GM18519 (cell line): Measurements from ENCODE around the gene SMG1.
A peak's percentile ranks its signal among the peaks of the same experiment; 100 is the strongest.
"Not testable (repeated sequence)": the region's sequence is repeated elsewhere in the genome, so short reads cannot be mapped to it uniquely, and the experiment has no call there.

ENCODE experiments used
- ATAC-seq: cut with Tn5 transposase; IDR thresholded peaks from one replicate; pipeline ENCODE4 v1.9.1; 2021; ENCODE audit warnings: mild to moderate bottlenecking, moderate library complexity; ENCODE audit not compliant: unreplicated experiment, low FRiP score

Gene SMG1

DNA sequence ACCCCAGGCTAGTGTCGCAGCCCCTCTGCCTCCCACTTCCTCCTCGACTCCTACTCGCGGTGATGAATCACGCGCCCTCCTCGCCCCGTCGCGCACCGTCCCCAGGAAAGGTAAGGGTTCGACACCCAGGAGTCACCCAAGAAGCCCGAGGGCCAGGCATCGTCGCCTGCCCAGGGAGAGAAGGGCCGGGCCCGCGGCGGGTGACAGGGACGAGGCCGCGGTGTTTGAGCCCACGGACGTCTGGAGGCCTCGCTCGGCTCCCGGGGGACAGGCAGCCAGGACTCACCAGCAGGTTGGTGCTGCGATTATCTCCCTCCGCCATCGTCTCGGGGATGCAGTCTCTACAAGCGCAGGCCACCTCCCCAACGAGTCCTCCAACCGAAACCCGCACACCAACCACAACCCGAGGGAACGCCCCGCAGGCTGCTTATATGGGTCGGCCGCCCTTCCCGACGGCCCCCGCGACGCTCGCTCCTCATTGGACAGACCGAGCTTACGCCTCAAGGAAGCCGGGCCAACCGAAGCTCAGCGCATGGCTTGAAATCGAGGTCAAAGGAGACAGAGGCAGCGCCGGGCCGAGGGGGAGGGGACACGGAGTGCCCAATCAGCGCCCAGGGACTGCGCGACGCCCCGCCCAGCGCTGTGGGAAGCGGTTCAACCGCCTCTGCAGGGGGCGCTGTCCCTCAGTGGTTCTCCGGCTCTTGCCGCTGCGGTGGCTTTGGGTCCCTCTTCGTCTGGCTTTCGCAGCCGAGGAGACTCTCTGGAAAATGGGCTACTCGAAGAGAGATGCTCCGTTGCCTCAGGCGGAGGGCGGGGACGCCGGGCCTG lies 124.8 kb downstream of the SMG1 start, which contains the start of gene ARL6IP1:
Gene ARL6IP1, minus strand, starts transcription at position 405 of the 828 bp plus-strand sequence. Its CDS starts 83 bp downstream, at position 322.
- peak; percentile 90 for ATAC-seq

DNA sequence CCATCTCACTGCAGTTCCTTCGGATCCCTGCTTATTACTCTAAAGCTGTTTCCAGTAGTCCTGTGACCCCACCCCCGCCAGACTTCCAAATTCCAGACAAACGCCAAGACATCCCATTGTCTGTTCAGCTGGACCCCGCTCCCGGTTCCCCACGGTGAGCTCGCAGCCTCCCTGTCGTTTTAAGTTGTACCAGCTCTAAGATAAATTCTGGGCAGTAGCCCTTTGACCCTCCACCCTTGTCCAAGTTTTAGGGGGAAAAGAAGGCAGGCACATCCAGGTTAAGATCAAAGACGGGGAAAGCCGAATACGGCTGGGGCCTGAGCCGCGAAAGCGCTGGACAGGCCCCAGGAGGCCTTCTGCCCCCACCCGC lies 125.4 kb downstream of the SMG1 start:
- ATAC-seq, result no peak

DNA sequence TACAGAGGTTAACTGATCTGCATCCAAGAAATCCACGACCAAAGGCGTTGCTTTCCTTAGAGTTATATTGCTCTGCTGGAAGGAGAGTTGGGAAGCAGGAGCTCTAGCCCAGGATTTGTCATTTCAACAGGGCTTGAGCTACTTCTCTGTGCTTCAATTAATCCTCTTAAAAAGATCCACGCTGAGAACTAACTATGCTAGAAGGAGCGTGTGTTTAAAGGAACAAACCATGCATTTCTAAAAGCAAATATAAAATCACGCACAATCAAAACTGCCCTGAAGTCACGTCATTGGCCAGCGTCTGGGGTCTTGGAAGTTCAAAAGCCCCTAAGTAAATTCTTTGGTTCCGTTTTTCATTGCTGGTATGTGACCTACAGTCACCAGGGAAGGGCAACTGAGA lies 125.9 kb downstream of the SMG1 start:
- no peak for ATAC-seq

GRCh38 chr16:18799500-18799899 lies 126.7 kb downstream of the SMG1 start:
- ATAC-seq, result no peak

- no peak for ATAC-seq
Measured at GRCh38 chr16:18797746-18798145, 128.5 kb downstream of the SMG1 start.

GRCh38 chr16:18796377-18796776 lies 129.8 kb downstream of the SMG1 start:
- no peak for ATAC-seq

GRCh38 chr16:18792836-18793433 lies 133.3 kb downstream of the SMG1 start:
- no peak for ATAC-seq

DNA sequence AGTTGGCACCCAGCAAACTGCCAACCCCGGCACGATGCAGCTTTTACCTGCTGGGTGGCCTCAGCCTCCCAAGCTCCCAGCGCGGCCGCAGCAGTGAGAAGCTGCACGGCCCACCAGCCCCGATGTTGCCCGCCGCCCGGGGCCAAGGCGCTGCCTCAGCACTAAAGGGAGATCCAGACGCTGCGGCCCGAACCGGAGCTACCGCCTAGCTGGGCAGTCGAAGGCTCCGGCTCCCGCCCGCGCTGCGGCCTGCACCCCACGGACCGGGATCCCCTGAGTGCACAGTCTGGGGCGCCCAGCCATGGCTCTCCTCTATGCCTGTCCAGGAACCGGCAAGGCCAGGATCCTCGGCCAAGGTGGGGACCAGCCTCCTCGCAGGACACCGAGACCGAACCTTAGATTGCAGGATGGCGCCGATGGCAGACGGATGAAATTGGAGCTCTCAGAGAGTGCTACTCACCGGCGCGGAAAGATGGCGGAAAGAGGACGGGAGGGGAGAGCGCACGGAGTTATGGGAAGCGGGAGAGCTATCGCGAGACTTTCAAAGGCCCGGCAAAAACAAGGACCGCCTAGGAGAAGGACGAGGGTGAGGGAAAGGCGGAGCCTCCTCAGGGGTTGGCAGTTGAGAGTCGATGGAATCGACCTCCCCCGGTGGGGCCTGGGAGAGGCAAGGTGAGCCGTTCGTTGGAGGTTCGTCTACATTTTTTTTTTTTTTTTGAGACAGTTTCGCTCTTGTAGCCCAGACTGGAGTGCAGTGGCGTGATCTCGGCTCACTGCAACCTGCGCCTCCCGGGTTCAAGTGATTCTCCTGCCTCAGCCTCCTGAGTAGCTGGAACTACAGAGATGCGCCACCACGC lies 136.1 kb downstream of the SMG1 start, which contains the start of gene RPS15A:
Gene RPS15A, minus strand, starts transcription at position 485 of the 857 bp plus-strand sequence. CDS start 1,221 bp downstream, outside the sequence.
- peak; percentile 73 for ATAC-seq

- ATAC-seq, result no peak
Measured at GRCh38 chr16:18789515-18789849, 136.7 kb downstream of the SMG1 start.

DNA sequence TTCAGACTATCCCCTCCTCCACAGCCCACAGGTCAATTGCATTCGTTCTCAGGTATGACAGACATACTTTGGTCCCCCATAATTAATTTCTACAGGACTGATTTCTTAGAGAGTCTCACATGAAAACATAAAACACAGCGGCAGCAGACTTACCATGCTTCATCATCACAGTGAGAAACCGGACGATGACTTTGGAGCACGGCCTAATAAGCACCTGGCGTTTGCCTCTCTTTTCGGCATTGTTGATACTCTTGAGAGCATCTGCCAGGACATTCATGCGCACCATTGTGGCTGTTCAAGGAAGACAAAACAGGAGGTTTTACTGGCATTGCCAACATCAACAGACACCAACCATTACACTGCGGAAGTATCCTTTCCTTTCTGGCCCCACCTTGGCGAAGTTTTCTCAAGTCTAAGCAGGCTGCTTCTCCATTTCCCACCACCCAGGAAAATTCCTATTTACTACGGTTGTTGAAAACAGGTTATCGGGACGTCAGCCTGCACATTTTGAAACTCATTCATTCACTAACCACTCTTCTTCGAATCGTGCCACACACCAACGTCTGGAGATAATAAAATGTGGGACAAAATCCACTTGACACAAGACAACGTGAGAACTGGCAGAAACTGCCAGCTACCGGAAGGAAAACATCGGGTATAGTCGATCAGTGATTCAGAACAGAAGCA lies 137.2 kb downstream of the SMG1 start:
- no peak for ATAC-seq

DNA sequence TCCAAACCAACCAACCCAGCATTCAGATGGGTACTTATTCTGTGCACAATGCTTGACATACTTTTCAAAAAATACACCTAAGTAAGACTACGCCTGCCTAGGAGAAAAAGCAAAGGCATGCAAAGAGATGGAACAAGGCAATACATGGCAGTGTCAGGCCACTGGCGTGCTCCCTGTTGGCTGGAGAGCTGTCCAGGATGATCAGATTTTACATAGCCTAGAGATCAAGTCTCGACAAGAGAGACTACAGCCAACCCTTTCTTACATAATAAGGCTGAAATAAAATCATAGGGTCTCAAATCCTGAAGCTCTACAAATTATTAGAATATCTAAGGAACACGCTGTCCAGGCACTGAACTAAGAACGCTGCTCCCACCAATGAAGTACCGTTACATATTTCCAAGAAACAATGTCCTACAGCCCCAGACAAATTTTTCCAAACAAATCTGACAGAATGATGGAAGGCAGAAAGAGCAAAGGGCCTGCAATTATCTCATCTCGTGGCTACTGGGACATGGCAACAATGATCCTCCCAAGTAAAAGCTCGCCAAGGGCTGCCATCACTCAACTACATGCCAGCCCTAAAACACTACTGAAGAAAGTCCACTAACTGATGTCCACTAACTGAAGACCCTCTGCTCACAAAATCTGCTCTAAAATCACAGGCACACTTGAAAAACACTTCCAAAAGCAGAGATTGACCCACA lies 141.1 kb downstream of the SMG1 start:
- ATAC-seq, result no peak

DNA sequence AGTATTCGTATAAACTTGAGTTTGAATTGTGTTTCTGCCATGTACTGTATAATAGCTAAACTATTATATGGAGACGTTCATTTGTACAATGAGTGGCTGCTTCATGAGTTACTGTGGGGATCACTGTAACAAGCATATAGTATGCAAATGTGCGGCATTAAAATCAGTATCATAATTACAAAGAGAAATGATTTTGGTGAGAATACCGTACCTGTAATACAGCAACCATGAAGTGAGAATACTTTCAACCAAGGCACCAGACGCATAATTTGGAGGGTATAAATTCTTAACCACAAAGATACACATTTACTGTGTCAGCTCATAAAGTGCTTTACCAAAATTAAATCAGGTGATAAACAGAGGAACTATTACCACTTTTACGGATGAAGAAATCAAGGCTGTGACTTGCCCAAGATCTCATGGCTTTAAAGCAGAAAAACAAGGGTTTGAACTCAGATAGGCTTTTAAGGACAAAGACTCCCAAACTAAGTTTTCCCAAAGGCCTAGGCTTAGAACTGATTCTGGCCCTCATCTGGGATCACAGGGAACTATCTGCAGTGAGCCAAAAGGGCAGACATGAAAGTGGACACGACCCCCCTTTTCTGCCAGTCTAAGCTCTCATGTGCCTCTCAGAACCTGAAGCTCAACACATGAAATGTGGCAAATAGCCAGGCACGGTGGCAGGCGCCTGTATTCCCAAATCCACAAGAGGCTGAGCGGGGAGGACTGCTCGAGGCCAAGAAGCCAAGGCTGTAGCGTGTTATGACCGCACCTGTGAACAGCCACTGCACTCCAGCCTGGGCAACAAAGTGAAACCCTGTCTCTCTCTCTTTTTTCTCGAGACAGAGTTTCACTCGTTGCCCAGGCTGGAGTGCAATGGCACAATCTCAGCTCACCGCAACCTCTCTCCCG lies 142.5 kb downstream of the SMG1 start:
- ATAC-seq, result no peak

- ATAC-seq, result no peak
Measured at GRCh38 chr16:18782697-18783429, 143.3 kb downstream of the SMG1 start.

GRCh38 chr16:18781232-18781631 lies 145.0 kb downstream of the SMG1 start:
- ATAC-seq, result not testable (repeated sequence)

- not testable (repeated sequence) for ATAC-seq
Measured at GRCh38 chr16:18780460-18781026, 145.7 kb downstream of the SMG1 start.

- ATAC-seq, result not testable (repeated sequence)
Measured at GRCh38 chr16:18777664-18778063, 148.5 kb downstream of the SMG1 start.

DNA sequence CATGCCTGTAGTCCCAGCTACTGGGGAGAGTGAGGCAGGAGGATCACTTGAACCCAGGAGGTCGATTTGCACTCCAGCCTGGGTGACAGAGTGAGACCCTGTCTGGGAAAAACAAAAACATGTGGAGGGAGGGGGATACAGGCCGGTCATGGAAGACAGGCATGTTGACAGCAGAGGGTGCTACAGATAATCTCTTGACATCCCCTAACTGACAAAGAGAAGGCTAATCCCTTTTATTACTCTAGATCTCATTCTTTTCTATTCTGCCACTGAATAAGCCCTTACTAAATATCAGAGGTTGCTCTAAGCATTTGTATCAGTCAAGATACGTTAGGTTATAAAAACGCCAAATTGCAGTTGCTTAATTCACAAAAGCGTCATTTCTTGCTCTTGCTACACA lies 149.9 kb downstream of the SMG1 start:
- ATAC-seq, result not testable (repeated sequence)

DNA sequence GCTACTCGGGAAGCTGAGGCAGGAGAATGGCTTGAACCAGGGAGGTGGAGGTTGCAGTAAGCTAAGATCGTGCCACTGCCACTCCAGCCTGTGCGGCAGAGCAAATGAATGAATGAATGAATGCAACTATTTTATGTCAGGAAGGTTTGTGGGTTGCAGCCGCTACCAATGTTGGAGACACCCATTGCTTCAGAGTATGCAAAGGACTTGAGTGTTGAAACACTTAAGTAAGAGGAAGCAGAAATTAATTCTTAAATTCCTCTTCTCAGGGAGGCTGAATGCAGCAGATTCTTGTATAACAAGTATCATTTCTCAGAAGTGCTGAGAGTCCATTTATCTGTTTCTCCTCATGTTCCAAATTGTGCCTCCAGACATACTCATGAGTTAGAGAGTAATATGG lies 151.6 kb downstream of the SMG1 start:
- ATAC-seq, result not testable (repeated sequence)
